Activated CD4-positive, alpha-beta T cell treated with anti-CD3 and anti-CD28 coated beads for 4 hours (primary cell): ENCODE data around the gene COL28A1.

Source experiments
- DNase-seq, 2 donors: peaks; one replicate each; pipeline ENCODE4 v3.0.0-alpha.2; 2020

COL28A1 gene

GRCh38 chr7:7557252-7557651 is 21.6 kb upstream of the COL28A1 start:
- no peak for DNase-seq

DNA sequence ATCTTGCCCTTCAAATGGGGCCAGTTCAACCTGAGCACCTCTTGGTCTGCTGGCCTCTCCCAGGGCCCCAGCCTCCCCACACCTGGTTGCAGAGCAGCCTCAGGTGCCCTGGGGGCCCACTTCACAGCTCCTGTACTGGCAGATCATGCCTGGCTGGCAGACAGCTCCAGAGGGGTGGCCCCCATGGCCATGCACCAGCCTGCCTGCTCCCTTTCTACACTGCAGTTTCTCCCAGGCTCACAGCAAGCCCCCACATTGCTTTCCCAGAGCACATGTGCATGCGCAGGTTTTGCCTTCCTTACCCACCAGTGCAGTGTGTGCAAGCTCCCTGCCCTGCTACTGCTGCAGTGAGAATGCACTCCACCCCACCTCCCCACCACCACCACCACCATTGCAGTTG is 21.2 kb upstream of the COL28A1 start:
- DNase-seq, result no peak

- no peak for DNase-seq
Measured at GRCh38 chr7:7554649-7555575, 19.2 kb upstream of the COL28A1 start.

DNA sequence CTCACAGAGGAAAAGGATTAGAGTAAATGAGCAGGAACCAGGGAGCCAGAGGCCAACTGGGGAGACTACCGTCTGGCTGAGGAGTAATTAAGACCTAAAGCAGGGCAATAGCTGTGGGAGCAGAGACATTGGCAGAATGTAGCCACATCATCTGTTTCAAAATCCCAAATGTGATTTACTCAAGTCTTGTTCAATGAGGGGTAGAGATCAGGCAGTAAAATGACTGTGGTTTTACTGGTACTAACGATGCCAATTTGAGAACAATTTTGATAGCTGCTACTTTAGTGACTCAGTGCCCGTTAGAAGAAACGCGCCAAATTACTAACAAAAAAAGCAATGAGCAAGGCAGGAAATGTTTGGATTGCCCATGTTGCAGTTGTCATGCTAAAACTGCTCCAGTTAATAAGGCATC is 18.4 kb upstream of the COL28A1 start:
- no peak for DNase-seq

DNA sequence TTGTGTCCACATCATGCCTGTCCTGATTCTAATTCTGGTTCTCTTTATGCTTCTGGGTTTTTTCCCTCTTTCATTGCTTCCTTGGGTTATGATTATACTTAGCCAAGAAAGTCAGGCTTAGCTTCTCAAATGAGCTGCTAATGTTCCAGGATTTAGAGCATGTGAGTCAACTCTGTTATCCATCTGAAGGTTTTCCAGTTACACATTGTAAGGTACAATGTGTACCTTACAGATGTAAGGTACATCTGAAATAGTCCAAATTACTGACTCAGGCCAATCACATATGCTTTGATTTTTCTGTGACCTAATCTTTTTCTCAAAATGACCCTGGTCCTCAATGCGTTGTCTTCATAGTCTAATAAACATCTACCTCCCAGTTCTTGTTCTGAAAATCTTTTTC is 17.7 kb upstream of the COL28A1 start:
- no peak for DNase-seq

- DNase-seq, result no peak
Measured at GRCh38 chr7:7552199-7552598, 16.5 kb upstream of the COL28A1 start.

DNA sequence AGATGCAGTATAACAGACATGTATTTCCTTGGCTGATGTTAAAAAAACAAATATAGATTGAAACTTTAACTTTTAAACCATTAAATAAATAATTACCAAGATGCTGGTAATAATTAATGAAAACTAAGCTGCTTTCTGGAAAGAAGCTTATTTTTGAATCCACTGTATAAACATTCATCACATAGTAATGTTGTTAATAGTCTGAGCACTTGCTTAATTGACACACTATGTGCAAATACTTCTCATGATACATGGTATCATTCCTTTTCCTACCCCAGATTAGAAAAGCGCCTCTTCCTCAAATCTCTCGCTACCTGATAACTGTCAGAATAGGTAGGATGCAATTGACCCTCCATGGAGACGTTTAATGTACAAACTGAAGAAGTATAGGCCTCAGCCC is 15.0 kb upstream of the COL28A1 start:
- DNase-seq, result no peak

DNA sequence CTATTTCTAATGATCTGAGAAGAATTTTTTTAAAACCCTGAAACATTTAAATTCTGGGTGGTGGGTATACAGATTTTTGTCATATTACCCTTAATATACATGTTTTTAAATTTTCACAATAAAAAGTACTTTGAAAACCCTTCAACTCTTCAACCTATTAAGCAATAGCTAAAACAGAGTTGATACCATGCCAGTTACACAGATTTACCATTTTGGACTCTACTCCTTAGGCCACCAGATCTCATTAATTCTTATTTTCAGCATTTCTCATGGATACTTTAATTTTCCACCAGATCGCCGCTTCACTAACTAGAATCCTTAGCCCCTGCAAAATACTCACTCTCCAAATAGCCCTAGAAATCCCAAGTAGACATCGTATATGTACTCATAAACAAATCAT is 12.7 kb upstream of the COL28A1 start:
- no peak for DNase-seq

GRCh38 chr7:7542251-7542835 is 6.7 kb upstream of the COL28A1 start:
- DNase-seq, result no peak

DNA sequence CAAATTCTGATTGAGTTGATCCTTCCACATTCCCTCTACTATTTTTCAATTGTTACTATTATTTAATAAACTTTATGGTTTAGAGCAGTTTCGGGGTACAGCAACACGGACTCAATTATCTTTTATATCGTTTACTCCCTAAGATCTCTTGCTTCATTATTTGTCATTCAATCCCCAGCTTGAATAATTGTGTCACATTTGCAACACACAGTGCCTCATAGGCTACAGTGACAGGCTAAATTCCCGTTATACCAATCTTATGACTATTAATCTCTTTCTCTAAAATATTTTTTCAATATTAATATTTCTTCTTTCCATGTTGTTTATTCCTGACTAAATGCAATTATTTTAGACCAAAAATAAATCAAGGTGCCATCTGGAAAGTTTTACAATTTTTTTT is 4.0 kb upstream of the COL28A1 start:
- DNase-seq, result no peak

GRCh38 chr7:7539152-7539551 is 3.5 kb upstream of the COL28A1 start:
- DNase-seq, result no peak

GRCh38 chr7:7537711-7538110 is 2.0 kb upstream of the COL28A1 start:
- no peak for DNase-seq

- DNase-seq, result no peak
Measured at GRCh38 chr7:7536396-7537019, 835 bp upstream of the COL28A1 start.

DNA sequence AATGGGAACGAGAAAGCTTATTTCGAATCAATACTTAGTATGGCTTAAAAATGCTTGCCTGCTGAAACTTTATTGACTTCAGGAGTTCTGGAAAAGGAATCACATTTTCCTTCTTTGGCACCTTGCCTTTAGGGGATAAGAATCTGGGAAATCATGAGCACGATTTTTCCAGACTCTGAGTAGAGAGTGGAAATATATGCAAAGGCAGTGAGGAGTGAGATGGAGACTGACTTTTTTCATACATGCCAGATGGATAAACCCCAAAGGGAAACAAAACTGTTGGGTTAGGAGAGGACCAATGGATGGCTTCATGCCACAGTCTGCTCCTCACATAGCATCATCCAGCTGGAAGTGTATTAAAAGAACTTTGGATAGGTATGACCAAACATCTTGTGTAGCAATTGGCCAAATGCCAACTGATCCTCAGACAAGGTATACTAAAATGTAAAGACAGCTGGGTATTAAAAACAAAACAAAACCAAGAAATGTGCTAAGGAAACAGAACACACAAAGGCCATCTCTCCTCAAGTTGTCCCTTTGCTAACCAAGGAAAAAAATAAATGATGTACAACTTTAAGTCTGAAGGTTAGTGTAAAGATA is 1.7 kb downstream of the COL28A1 start:
- DNase-seq, result no peak

- DNase-seq, result no peak
Measured at GRCh38 chr7:7529328-7529727, 6.3 kb downstream of the COL28A1 start.

DNA sequence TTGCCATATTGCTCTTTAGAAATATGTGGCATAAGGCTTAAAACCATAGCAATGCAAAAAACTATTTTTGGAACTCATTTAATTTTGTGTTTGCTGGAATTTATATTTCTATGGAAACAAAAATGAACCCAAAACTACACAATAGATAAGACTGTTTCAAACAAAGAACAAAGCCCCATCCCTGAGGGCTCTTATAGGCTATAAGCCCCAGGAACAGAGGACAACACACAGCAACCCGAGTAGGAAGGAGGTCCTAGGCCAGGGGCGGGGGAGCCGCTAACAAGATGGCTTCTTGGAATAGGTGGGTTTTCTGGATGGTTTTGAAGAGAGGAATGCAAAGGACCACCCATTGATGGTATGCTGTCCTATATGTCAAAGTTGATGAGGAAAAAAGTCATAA is 8.6 kb downstream of the COL28A1 start:
- no peak for DNase-seq

GRCh38 chr7:7526006-7526405 is 9.7 kb downstream of the COL28A1 start:
- no peak for DNase-seq

GRCh38 chr7:7524121-7524520 is 11.6 kb downstream of the COL28A1 start:
- DNase-seq, result no peak

GRCh38 chr7:7522421-7522820 is 13.3 kb downstream of the COL28A1 start:
- DNase-seq, result no peak

GRCh38 chr7:7521259-7521658 is 14.4 kb downstream of the COL28A1 start:
- DNase-seq, result no peak

- DNase-seq, result no peak
Measured at GRCh38 chr7:7519528-7519927, 16.1 kb downstream of the COL28A1 start.

- DNase-seq, result no peak
Measured at GRCh38 chr7:7519056-7519455, 16.6 kb downstream of the COL28A1 start.

GRCh38 chr7:7517754-7518153 is 17.9 kb downstream of the COL28A1 start:
- DNase-seq, result no peak

DNA sequence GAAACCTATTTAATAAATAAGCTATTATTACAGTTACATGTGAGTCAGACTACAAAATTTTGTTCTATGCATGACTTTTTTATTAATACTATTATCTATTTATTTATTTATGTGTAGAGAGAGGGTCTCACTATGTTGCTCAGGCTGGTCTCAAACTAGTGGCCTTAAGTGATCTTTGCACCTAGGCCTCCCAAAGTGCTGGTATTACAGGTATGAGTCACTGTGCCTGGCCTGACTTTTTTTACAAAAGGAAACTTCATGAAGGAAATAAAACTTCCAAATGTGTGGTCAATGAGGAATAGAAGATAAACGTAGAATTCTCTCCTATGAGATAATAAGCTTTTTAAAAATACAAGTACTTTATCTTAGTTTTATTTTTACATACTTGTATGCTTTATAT is 19.0 kb downstream of the COL28A1 start:
- no peak for DNase-seq
